HEK293 (cell line): ENCODE results near the gene ZNF451.
A peak's percentile ranks its signal among the peaks of the same experiment; 100 is the strongest.

Source experiments
- CTCF ChIA-PET: fragments of 350-600 bp; formaldehyde crosslinking; extraction: SDS; loops from one replicate; lab custom pipeline; 2021; ENCODE audit warnings: antibody characterized with exemption; lab: Yijun Ruan, JAX
- POLR2A ChIA-PET: fragments of 300-600 bp; formaldehyde crosslinking; extraction: SDS; loops from one replicate; lab custom pipeline; 2020; ENCODE audit warnings: antibody characterized with exemption, inconsistent platforms; lab: Yijun Ruan, JAX
- H3K27ac ChIP-seq: fragments of 200-500 bp; sonication (Bioruptor generic); 2 replicates; pipeline ENCODE4 v1.5.1; 2014; ENCODE audit warnings: low read depth, low read length, control low read depth, inconsistent platforms; ENCODE audit errors: extremely low read depth
- H3K36me3 ChIP-seq, 2 experiments: fragments of 200-500 bp in 1 of 2; sonication (Bioruptor generic) in 1 of 2; 1 replicate in 1 of 2; 2 replicates in 1 of 2; pipeline ENCODE4 v1.5.1; 2014 to 2017; ENCODE audit warnings: inconsistent platforms in 2 of 2, low read length in 2 of 2; ENCODE audit not compliant: control insufficient read depth in 2 of 2, insufficient read depth in 1 of 2
- H3K4me1 ChIP-seq: fragments of 200-500 bp; sonication (Bioruptor generic); 2 replicates; pipeline ENCODE4 v1.5.1; 2014; ENCODE audit warnings: mild to moderate bottlenecking, low read length, inconsistent platforms; ENCODE audit not compliant: control insufficient read depth, insufficient read depth
- H3K4me3 ChIP-seq: 2 replicates; pipeline ENCODE4 v1.5.1; 2011; ENCODE audit warnings: low read depth, mild to moderate bottlenecking, control low read depth, low read length, moderate library complexity
- H3K9me3 ChIP-seq: fragments of 200-500 bp; sonication (Bioruptor generic); 2 replicates; pipeline ENCODE4 v1.5.1; 2014; ENCODE audit warnings: low read depth, low read length, inconsistent platforms; ENCODE audit not compliant: control insufficient read depth, insufficient read depth
- HOXC10 ChIP-seq: sonication (generic); formaldehyde crosslinking; IDR thresholded peaks from 2 replicates; pipeline ENCODE4 v1.8.1; 2023; ENCODE audit warnings: mild to moderate bottlenecking, missing genetic modification reagents
- OVOL3 ChIP-seq: fragments of 450-650 bp; formaldehyde crosslinking; IDR thresholded peaks from 2 replicates; pipeline ENCODE4 v1.5.1; 2016; ENCODE audit warnings: missing biosample characterization, missing genetic modification characterization
- SCRT2 ChIP-seq: fragments of 450-650 bp; formaldehyde crosslinking; IDR thresholded peaks from 2 replicates; pipeline ENCODE4 v1.5.1; 2016; ENCODE audit warnings: missing biosample characterization, missing genetic modification characterization
- SETDB1 ChIP-seq: IDR thresholded peaks from one replicate; pipeline ENCODE4 v1.6.1; 2017; ENCODE audit warnings: mild to moderate bottlenecking, low read length, moderate library complexity, mixed read lengths; ENCODE audit not compliant: insufficient read length
- TRIM28 ChIP-seq: IDR thresholded peaks from 2 replicates; pipeline ENCODE4 v1.6.1; 2011; ENCODE audit warnings: low read length, control low read depth, borderline replicate concordance
- WT1 ChIP-seq: fragments of 450-650 bp; formaldehyde crosslinking; IDR thresholded peaks from 2 replicates; pipeline ENCODE4 v1.5.1; 2016; ENCODE audit warnings: missing biosample characterization, missing genetic modification characterization
- ZNF114 ChIP-seq: fragments of 450-650 bp; formaldehyde crosslinking; IDR thresholded peaks from 2 replicates; pipeline ENCODE4 v1.5.0; 2017; ENCODE audit warnings: missing biosample characterization, missing genetic modification characterization
- ZNF214 ChIP-seq: fragments of 450-650 bp; formaldehyde crosslinking; IDR thresholded peaks from 2 replicates; pipeline ENCODE4 v1.5.1; 2017; ENCODE audit warnings: missing biosample characterization, mild to moderate bottlenecking, missing genetic modification characterization, borderline replicate concordance
- ZNF221 ChIP-seq: fragments of 450-650 bp; formaldehyde crosslinking; IDR thresholded peaks from 2 replicates; pipeline ENCODE4 v1.5.1; 2017; ENCODE audit warnings: missing biosample characterization, missing genetic modification characterization, borderline replicate concordance
- ZNF341 ChIP-seq: fragments of 450-650 bp; formaldehyde crosslinking; IDR thresholded peaks from 2 replicates; pipeline ENCODE4; 2016; ENCODE audit warnings: low read depth, missing biosample characterization, missing genetic modification characterization
- ZNF529 ChIP-seq: fragments of 450-650 bp; formaldehyde crosslinking; IDR thresholded peaks from 2 replicates; pipeline ENCODE4 v1.5.1; 2017; ENCODE audit warnings: missing genetic modification characterization, missing biosample characterization; ENCODE audit not compliant: insufficient replicate concordance
- TF ChIP-seq, protein P1 (sequence below): fragments of 450-650 bp; formaldehyde crosslinking; IDR thresholded peaks from 2 replicates; pipeline ENCODE4 v1.5.1; 2016; ENCODE audit warnings: missing biosample characterization, missing genetic modification characterization
- TF ChIP-seq, protein P2 (sequence below): fragments of 450-650 bp; formaldehyde crosslinking; IDR thresholded peaks from 2 replicates; pipeline ENCODE4 v1.5.1; 2017; ENCODE audit warnings: missing biosample characterization, missing genetic modification characterization
- TF ChIP-seq, protein P3 (sequence below): fragments of 450-650 bp; formaldehyde crosslinking; optimal IDR thresholded peaks from 2 replicates; pipeline ENCODE3; 2016; ENCODE audit warnings: missing biosample characterization, mild to moderate bottlenecking, missing genetic modification characterization

The ZNF451 gene

DNA sequence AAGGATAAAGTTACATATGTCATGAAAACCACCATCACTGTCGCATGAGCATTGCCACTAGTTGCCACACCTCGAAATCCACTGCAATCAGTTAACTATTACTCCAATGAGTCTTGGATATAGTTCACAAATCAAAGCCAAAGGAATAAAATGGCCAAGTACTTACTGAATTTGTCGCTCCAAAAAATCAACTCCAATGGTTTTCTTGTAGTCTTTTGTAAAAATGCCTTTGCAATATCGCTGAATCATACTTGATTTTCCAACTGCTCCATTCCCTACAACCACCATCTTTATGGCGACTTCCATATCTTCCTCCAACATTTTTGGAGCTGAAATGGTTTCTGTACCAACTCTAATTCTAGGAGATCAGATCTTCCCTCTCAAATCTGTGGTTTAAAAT lies 120.1 kb downstream of the ZNF451 start:
- Histone ChIP-seq H3K9me3 (no peaks in the 10 kb centered on the region), H3K4me3 (no peak overlapping the region), H3K36me3 (peaks cover 0 to 2% of the 10 kb centered on the region in 2 experiments; a peak in 1 of 3 replicates), H3K27ac (no peak overlapping the region), H3K4me1 (no peaks in the 10 kb centered on the region)
- ChIA-PET POLR2A (interaction anchor here (1.1 kb wide), 1 partner anchor 11 kb away, joined by 3 read pairs; no protein-coding TSS in a partner anchor), CTCF (interaction anchor here (0.7 kb wide), 2 partner anchors 165 to 596 kb away, joined by 3 to 4 read pairs; no protein-coding TSS in a partner anchor)
- TF ChIP-seq SCRT2 (tag by site-specific recombination) (0 out of 2 replicates have a peak, but pooled peaks have one; percentile 22), ZNF221 (tag by site-specific recombination) (no peak), OVOL3 (tag by site-specific recombination) (no peak), ZNF114 (tag by site-specific recombination) (no peak), ZNF341 (tag by site-specific recombination) (no peak), WT1 (tag by site-specific recombination) (no peak)
- TF ChIP-seq, protein P1, sequence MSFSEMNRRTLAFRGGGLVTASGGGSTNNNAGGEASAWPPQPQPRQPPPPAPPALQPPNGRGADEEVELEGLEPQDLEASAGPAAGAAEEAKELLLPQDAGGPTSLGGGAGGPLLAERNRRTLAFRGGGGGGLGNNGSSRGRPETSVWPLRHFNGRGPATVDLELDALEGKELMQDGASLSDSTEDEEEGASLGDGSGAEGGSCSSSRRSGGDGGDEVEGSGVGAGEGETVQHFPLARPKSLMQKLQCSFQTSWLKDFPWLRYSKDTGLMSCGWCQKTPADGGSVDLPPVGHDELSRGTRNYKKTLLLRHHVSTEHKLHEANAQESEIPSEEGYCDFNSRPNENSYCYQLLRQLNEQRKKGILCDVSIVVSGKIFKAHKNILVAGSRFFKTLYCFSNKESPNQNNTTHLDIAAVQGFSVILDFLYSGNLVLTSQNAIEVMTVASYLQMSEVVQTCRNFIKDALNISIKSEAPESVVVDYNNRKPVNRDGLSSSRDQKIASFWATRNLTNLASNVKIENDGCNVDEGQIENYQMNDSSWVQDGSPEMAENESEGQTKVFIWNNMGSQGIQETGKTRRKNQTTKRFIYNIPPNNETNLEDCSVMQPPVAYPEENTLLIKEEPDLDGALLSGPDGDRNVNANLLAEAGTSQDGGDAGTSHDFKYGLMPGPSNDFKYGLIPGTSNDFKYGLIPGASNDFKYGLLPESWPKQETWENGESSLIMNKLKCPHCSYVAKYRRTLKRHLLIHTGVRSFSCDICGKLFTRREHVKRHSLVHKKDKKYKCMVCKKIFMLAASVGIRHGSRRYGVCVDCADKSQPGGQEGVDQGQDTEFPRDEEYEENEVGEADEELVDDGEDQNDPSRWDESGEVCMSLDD (tag by site-specific recombination): no peak

DNA sequence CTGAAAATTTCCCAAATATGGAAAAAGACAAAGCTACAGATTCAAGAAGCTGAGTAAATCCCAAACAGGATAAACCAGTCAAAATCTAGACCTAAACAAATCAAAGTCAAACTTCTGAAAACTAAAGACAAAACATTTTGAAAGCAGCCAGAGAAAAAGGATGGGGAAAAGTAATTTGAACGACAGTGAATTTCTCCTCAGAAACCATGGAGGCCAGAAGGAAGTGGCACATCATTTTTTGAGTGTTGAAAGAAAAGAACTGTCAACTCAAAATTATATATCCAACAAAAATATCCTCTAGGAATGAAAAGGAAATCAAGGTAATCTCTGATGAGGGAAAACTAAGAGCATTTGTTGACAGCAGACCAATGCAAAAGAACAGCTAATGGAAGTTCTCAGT lies 125.3 kb downstream of the ZNF451 start:
- H3K27ac ChIP-seq: no peak overlapping the region
- TF ChIP-seq, protein P2, sequence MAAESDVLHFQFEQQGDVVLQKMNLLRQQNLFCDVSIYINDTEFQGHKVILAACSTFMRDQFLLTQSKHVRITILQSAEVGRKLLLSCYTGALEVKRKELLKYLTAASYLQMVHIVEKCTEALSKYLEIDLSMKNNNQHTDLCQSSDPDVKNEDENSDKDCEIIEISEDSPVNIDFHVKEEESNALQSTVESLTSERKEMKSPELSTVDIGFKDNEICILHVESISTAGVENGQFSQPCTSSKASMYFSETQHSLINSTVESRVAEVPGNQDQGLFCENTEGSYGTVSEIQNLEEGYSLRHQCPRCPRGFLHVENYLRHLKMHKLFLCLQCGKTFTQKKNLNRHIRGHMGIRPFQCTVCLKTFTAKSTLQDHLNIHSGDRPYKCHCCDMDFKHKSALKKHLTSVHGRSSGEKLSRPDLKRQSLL (tag by site-specific recombination): no peak
- no peak for TF ChIP-seq ZNF221 (tag by site-specific recombination)
- no peak for TF ChIP-seq ZNF214 (tag by site-specific recombination)
- TF ChIP-seq TRIM28: peak; percentile 56; the same call in 1 of the 2 replicates
- TF ChIP-seq SETDB1: peak; percentile 86
- TF ChIP-seq ZNF529 (tag by site-specific recombination): peak; percentile 15
- TF ChIP-seq, protein P3, sequence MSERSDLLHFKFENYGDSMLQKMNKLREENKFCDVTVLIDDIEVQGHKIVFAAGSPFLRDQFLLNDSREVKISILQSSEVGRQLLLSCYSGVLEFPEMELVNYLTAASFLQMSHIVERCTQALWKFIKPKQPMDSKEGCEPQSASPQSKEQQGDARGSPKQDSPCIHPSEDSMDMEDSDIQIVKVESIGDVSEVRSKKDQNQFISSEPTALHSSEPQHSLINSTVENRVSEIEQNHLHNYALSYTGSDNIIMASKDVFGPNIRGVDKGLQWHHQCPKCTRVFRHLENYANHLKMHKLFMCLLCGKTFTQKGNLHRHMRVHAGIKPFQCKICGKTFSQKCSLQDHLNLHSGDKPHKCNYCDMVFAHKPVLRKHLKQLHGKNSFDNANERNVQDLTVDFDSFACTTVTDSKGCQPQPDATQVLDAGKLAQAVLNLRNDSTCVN (tag by site-specific recombination): no peak
- TF ChIP-seq, all 188 proteins: peak for 3
- no peaks in the 10 kb centered on the region for H3K9me3 ChIP-seq
- H3K36me3 ChIP-seq: peaks cover 0 to 7% of the 10 kb centered on the region in 2 experiments; a peak in 1 of 3 replicates
- ChIA-PET CTCF (interaction anchor here (1.1 to 1.2 kb wide), 2 partner anchors 9 to 52 kb away, joined by 4 to 5 read pairs; no protein-coding TSS in a partner anchor), POLR2A (no interaction called here)
- no peak overlapping the region for H3K4me3 ChIP-seq
- no peaks in the 10 kb centered on the region for H3K4me1 ChIP-seq

DNA sequence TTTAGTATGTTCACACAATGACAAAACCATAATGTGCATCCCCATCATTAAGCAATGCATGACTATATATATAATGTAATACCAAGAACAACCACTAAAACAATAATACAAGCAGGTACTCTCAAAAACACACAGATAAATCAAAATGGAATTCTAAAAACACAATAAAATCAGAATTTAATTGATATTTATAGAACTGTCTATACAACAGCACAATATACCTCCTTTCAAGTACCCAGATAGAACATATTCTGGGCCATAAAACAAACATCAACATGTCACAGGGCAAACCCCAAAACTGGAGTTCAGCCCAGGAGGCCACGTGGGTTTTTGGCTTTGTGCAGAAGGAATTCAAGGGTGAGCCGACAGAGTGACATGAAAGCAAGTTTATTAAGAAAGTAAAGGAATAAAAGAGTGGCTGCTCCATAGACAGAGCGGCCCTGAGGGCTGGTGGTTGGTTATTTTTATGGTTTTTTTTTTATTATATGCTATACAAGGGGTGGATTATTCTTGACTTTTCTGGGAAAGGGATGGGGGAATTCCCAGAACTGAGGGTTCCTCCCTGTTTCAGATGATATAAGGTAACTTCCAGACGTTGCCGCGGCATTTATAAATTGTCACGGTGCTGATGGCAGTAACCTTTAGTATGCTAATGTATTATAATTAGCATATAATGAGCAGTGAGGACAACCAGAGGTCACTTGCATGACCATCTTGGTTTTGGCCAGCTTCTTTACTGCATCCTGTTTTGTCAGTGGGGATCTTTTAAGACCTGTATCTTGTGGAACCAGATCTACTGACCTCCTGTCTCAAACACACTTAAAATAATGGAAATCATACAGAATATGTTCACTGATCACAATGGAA lies 126.5 kb downstream of the ZNF451 start:
- no peak overlapping the region for H3K4me3 ChIP-seq
- TF ChIP-seq HOXC10 (CRISPR knock-in tag) (no peak), ZNF114 (tag by site-specific recombination) (no peak)
- TF ChIP-seq, all 188 proteins: peak for 0
- Histone ChIP-seq H3K9me3 (no peaks in the 10 kb centered on the region), H3K27ac (no peak overlapping the region), H3K4me1 (no peaks in the 10 kb centered on the region), H3K36me3 (peaks cover 0 to 7% of the 10 kb centered on the region in 2 experiments; a peak in 1 of 3 replicates)
- CTCF ChIA-PET: interaction anchor here (0.5 to 0.7 kb wide), 3 partner anchors 50 to 256 kb away, joined by 3 read pairs; no protein-coding TSS in a partner anchor
- POLR2A ChIA-PET: no interaction called here
